Ishikawa (cell line): ENCODE data around the gene AKAP7.

Experiments
- CEBPB ChIP-seq: IDR thresholded peaks from 2 replicates; pipeline ENCODE4 v1.6.1; 2012
- CREB1 ChIP-seq: IDR thresholded peaks from 2 replicates; pipeline ENCODE4 v1.6.1; 2012; ENCODE audit warnings: low read depth
- EGR1 ChIP-seq: IDR thresholded peaks from 2 replicates; pipeline ENCODE4 v1.6.1; 2012
- EP300 ChIP-seq: IDR thresholded peaks from 2 replicates; pipeline ENCODE4 v1.6.1; 2012; ENCODE audit warnings: borderline replicate concordance
- FOXM1 ChIP-seq: IDR thresholded peaks from 2 replicates; pipeline ENCODE4 v1.6.1; 2012; ENCODE audit warnings: low read depth, borderline replicate concordance
- NFIC ChIP-seq: IDR thresholded peaks from 2 replicates; pipeline ENCODE4 v1.6.1; 2012
- RAD21 ChIP-seq: IDR thresholded peaks from 2 replicates; pipeline ENCODE4 v1.6.1; 2012; ENCODE audit warnings: low read depth
- TAF1 ChIP-seq: IDR thresholded peaks from 2 replicates; pipeline ENCODE4 v1.6.1; 2012; ENCODE audit warnings: low read depth, mild to moderate bottlenecking
- TCF12 ChIP-seq: IDR thresholded peaks from 2 replicates; pipeline ENCODE4 v1.6.1; 2012; ENCODE audit warnings: low read depth
- TEAD4 ChIP-seq: IDR thresholded peaks from 2 replicates; pipeline ENCODE4 v1.6.1; 2012
- YY1 ChIP-seq: IDR thresholded peaks from 2 replicates; pipeline ENCODE4 v1.6.1; 2012; ENCODE audit warnings: low read depth
- ZBTB7A ChIP-seq: IDR thresholded peaks from 2 replicates; pipeline ENCODE4 v1.6.1; 2012; ENCODE audit warnings: low read depth
- TF ChIP-seq, protein P1 (sequence below): IDR thresholded peaks from 2 replicates; pipeline ENCODE4 v1.6.1; 2012
- TF ChIP-seq, protein P2 (sequence below): IDR thresholded peaks from 2 replicates; pipeline ENCODE4 v1.6.1; 2012
- TF ChIP-seq, protein P3 (sequence below): IDR thresholded peaks from 2 replicates; pipeline ENCODE4 v1.6.1; 2012; ENCODE audit warnings: low read depth, mild to moderate bottlenecking

Gene AKAP7

DNA sequence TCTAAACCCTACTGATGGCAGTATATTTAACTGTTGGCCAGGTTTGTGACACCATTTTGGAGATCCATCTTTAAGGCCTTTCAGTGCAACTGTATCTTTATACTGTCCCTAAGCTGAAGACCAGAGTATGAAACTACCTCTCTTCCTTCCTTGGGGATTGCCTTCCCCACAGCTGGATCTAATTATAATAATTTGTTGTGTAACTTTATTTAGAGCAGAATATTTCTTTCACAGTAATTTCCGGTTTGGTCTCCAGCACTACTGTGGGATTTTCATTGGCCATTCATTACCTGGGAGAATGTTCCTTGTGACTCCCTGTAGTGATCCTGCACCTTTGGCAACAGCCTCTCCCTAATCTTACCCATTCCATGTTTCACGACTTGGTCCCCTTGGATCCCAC lies 75.2 kb downstream of the AKAP7 start:
- TF ChIP-seq, protein P1, sequence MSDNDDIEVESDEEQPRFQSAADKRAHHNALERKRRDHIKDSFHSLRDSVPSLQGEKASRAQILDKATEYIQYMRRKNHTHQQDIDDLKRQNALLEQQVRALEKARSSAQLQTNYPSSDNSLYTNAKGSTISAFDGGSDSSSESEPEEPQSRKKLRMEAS = no peak
- TF ChIP-seq, protein P2, sequence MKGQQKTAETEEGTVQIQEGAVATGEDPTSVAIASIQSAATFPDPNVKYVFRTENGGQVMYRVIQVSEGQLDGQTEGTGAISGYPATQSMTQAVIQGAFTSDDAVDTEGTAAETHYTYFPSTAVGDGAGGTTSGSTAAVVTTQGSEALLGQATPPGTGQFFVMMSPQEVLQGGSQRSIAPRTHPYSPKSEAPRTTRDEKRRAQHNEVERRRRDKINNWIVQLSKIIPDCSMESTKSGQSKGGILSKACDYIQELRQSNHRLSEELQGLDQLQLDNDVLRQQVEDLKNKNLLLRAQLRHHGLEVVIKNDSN = no peak
- TF ChIP-seq ZBTB7A (no peak), TAF1 (no peak), EP300 (no peak), FOXM1 (no peak), CREB1 (no peak), TEAD4 (no peak), CEBPB (no peak), YY1 (no peak), NFIC (no peak), EGR1 (no peak), TCF12 (no peak), RAD21 (no peak)
- TF ChIP-seq, protein P3, sequence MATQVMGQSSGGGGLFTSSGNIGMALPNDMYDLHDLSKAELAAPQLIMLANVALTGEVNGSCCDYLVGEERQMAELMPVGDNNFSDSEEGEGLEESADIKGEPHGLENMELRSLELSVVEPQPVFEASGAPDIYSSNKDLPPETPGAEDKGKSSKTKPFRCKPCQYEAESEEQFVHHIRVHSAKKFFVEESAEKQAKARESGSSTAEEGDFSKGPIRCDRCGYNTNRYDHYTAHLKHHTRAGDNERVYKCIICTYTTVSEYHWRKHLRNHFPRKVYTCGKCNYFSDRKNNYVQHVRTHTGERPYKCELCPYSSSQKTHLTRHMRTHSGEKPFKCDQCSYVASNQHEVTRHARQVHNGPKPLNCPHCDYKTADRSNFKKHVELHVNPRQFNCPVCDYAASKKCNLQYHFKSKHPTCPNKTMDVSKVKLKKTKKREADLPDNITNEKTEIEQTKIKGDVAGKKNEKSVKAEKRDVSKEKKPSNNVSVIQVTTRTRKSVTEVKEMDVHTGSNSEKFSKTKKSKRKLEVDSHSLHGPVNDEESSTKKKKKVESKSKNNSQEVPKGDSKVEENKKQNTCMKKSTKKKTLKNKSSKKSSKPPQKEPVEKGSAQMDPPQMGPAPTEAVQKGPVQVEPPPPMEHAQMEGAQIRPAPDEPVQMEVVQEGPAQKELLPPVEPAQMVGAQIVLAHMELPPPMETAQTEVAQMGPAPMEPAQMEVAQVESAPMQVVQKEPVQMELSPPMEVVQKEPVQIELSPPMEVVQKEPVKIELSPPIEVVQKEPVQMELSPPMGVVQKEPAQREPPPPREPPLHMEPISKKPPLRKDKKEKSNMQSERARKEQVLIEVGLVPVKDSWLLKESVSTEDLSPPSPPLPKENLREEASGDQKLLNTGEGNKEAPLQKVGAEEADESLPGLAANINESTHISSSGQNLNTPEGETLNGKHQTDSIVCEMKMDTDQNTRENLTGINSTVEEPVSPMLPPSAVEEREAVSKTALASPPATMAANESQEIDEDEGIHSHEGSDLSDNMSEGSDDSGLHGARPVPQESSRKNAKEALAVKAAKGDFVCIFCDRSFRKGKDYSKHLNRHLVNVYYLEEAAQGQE = no peak

DNA sequence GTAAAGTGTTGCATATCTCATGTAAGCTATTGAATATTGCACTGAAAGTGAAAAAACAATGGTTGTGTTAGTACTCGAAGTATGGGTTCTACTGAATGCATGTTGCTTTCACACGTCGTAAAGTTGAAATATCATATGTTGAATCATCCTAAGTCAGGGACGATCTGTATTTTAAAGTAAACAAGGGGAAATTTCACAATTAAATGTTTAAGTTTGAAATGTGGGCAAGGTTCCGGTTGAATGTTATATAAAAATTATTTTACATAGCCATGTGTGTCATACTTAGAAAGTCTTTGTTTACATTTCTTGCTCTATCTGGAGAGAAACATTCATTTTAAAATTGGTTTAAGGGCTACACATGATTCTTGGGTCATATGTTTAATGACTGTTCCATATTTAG lies 76.8 kb downstream of the AKAP7 start:
- TF ChIP-seq TCF12 = no peak
- no peak for TF ChIP-seq RAD21
- no peak for TF ChIP-seq TAF1
- TF ChIP-seq TEAD4 = no peak
- no peak for TF ChIP-seq EP300
- TF ChIP-seq FOXM1 = no peak
- no peak for TF ChIP-seq YY1
- no peak for TF ChIP-seq CEBPB
- TF ChIP-seq, protein P3 = no peak

DNA sequence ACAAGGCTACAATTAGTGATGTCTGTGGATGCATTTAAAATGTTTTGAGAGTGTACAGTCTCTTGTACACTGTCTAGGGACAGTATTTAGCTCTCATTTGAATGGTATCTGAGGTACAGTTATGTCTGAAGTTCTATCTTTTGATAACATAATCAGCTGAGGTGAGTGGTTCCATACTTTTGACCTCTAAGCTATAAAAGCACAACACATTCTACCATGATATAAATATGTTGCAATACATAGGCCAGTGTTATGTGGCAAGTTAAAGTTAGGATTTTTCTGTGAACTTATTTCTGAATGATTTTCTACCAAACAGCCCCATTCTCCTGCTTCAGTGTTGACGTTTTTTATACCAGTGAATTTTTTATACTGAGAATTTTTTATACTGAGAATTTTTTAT lies 77.6 kb downstream of the AKAP7 start:
- 0 out of 2 replicates have a peak, but pooled peaks have one; percentile 12 for TF ChIP-seq CEBPB
- TF ChIP-seq FOXM1 = no peak
- TF ChIP-seq EP300 = no peak
- no peak for TF ChIP-seq TEAD4
- no peak for TF ChIP-seq TCF12

DNA sequence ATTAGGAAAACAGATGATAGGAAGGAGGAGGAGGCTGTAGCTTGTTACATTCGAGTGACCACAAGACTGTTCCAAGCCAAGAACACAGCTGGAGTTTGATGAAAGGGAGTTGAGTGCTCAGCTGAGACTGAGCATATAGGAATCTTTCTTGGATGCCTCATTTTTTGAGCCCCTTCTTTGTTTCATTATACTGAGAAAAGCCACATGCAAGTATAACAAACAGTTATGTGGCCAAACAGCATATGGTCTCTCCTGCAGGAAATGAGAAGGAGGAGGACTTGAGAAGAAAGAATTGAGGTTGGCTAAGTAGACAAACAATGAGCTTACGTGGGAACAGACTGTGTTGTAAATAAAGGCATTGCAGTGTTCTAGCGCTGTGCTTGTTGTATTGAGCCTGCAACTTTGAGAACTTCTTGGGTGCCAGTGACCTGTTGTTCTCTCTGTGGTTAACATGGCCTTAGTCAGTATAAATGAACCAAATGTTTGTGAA lies 78.3 kb downstream of the AKAP7 start:
- TF ChIP-seq EGR1 = no peak

DNA sequence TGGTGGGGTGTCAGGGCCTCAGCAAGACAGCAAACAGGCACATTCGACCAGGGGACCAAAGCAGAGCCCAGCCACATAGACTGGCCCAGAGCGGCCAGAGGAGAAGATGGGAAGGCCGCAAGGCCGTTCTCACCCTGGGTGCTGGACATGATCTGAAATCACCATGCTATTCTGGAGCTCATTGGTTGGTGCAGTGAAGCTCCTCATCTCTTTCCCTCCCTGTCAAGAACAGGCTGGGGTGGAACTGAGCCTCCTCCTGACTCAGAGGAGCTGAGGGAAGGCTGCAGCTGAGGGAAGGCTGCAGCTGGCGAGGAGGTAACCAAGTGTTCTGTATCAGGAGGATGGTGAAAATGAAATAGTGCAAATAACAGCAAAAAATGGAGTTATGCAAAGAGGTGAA lies 80.0 kb downstream of the AKAP7 start:
- TF ChIP-seq NFIC = no peak
- TF ChIP-seq RAD21 = no peak
- no peak for TF ChIP-seq TAF1
- no peak for TF ChIP-seq FOXM1
- TF ChIP-seq TEAD4 = no peak
- TF ChIP-seq TCF12 = no peak
- no peak for TF ChIP-seq EP300
- TF ChIP-seq CEBPB = no peak
- TF ChIP-seq EGR1 = no peak
- no peak for TF ChIP-seq ZBTB7A
- TF ChIP-seq, protein P3 = no peak
- TF ChIP-seq, protein P2 = no peak
